CD1c-positive myeloid dendritic cell (primary cell): ENCODE data around the gene TNFSF11.

ENCODE experiments used
- DNase-seq: peaks from one replicate; pipeline ENCODE4 v3.0.0-alpha.2; 2016; ENCODE audit errors: extremely low spot score

The TNFSF11 gene

GRCh38 chr13:42653679-42654078, 79.7 kb downstream of the TNFSF11 start:
- DNase-seq, result no peak

- no peak for DNase-seq
These were observed 80.3 kb downstream of the TNFSF11 start for GRCh38 chr13:42654212-42654611.

- DNase-seq, result no peak
These were observed 80.8 kb downstream of the TNFSF11 start for GRCh38 chr13:42654722-42655121.

GRCh38 chr13:42656161-42656560, 82.2 kb downstream of the TNFSF11 start:
- peak; percentile 36 for DNase-seq

GRCh38 chr13:42656958-42657357, 83.0 kb downstream of the TNFSF11 start:
- DNase-seq, result no peak
